Uterus (tissue), 4 donors: ENCODE data around the gene LRRC15. TPM values are rescaled to one million over a fixed set of nuclear protein-coding genes. Genes with fewer than 3 reads are reported as not detected.

ENCODE experiments used
- DNase-seq, 2 donors: peaks; one replicate each; pipeline ENCODE4 v3.0.0-alpha.2; 2019 to 2020
- H3K27ac ChIP-seq, 2 donors: fragments of 200-600 bp; sonication (generic); 1 replicate in 1 of 2; 2 replicates in 1 of 2; pipeline ENCODE4 v1.5.1; 2016 to 2018
- H3K27me3 ChIP-seq, 2 donors: fragments of 200-600 bp; sonication (generic); one replicate each; pipeline ENCODE4 v1.5.1; 2018 to 2019; ENCODE audit warnings: control low read depth in 1 of 2
- H3K36me3 ChIP-seq, 2 donors: fragments of 200-600 bp; sonication (generic); one replicate each; pipeline ENCODE4 v1.5.1; 2019; ENCODE audit warnings: control low read depth in 1 of 2
- H3K4me1 ChIP-seq, 2 donors: fragments of 200-600 bp; sonication (generic); one replicate each; pipeline ENCODE4 v1.5.1; 2018 to 2019; ENCODE audit warnings: control low read depth in 1 of 2
- H3K4me3 ChIP-seq, 2 donors: fragments of 200-600 bp; sonication (generic); 1 replicate in 1 of 2; 2 replicates in 1 of 2; pipeline ENCODE4 v1.5.1; 2018 to 2019; ENCODE audit warnings: mild to moderate bottlenecking in 1 of 2
- H3K9me3 ChIP-seq, 2 donors: fragments of 200-600 bp; sonication (generic); one replicate each; pipeline ENCODE4 v1.5.1; 2019; ENCODE audit warnings: control low read depth in 1 of 2
- CTCF ChIP-seq, 4 experiments: fragments of 200-600 bp in 2 of 4; fragments of 450-650 bp in 2 of 4; sonication (generic) in 2 of 4; IDR thresholded peaks; one replicate each; pipeline ENCODE4 v1.5.1; 2016 to 2019; ENCODE audit warnings: antibody characterized with exemption in 4 of 4, mild to moderate bottlenecking in 2 of 4, moderate library complexity in 1 of 4
- POLR2A ChIP-seq, 2 donors: fragments of 450-650 bp; IDR thresholded peaks; one replicate each; pipeline ENCODE4 v1.6.1; 2016; ENCODE audit warnings: antibody characterized with exemption in 2 of 2, mild to moderate bottlenecking in 1 of 2, moderate library complexity in 1 of 2
- intact Hi-C: fragments of 100-400 bp; cut with DNase I; formaldehyde crosslinking; loops from one replicate; pipeline ENCODE4 v1.15.1; 2023; ENCODE audit warnings: low total_unique reads
- total RNA-seq, 4 donors: library from RNA; depleted of rRNA in 3 of 4; stranded (reverse); fragments of >200 nt in 3 of 4; gene quantifications; one replicate each; pipeline versions ENCODE4 v1.1.0 to v1.2.4, GENCODE V29; 2014 to 2023
- donor health status: DM: yes; HTN: yes; CAD: no.

The LRRC15 gene
- total RNA-seq, result under 1 TPM in 2 of 4 donors, not detected in 2; under 0.01 to 0.59 TPM

GRCh38 chr3:194369522-194370279 lies at the start of gene LRRC15:
Gene LRRC15 (minus strand): TSS chr3:194369743. CDS start chr3:194361043, 8,700 bp downstream.
- no peak within 1 kb of the TSS for H3K4me3 ChIP-seq
- peaks cover 0 to 3% of the 10 kb centered on the region in 2 donors for H3K4me1 ChIP-seq
- H3K36me3 ChIP-seq, result no peaks in the 10 kb centered on the region
- no peak for DNase-seq
- TF ChIP-seq CTCF (IDR thresholded peaks at IDR 0.05) (no peak), POLR2A (IDR thresholded peaks at IDR 0.05) (no peak)
- H3K27me3 ChIP-seq, result no peaks in the 10 kb centered on the region
- intact Hi-C loops, result no loop called here
- H3K9me3 ChIP-seq, result no peaks in the 10 kb centered on the region
- no peak within 1 kb of the TSS for H3K27ac ChIP-seq

GRCh38 chr3:194418671-194419070 lies 49.1 kb upstream of the LRRC15 start:
- intact Hi-C loops, result no loop called here
- H3K27ac ChIP-seq, result no peak overlapping the region
- H3K36me3 ChIP-seq, result no peaks in the 10 kb centered on the region
- TF ChIP-seq CTCF (IDR thresholded peaks at IDR 0.05), result no peak
- no peaks in the 10 kb centered on the region for H3K27me3 ChIP-seq
- H3K9me3 ChIP-seq, result no peaks in the 10 kb centered on the region
- H3K4me1 ChIP-seq, result no peaks in the 10 kb centered on the region
- no peak overlapping the region for H3K4me3 ChIP-seq
- DNase-seq, result no peak

- H3K4me3 ChIP-seq, result no peak overlapping the region
- no peak overlapping the region for H3K27ac ChIP-seq
- intact Hi-C loops, result no loop called here
- no peaks in the 10 kb centered on the region for H3K9me3 ChIP-seq
- H3K4me1 ChIP-seq, result no peaks in the 10 kb centered on the region
- no peak for DNase-seq
- no peaks in the 10 kb centered on the region for H3K36me3 ChIP-seq
- H3K27me3 ChIP-seq, result no peaks in the 10 kb centered on the region
- no peak for TF ChIP-seq POLR2A (IDR thresholded peaks at IDR 0.05)
- no peak for TF ChIP-seq CTCF (IDR thresholded peaks at IDR 0.05)
Measured at GRCh38 chr3:194407423-194407822, 37.9 kb upstream of the LRRC15 start.

- H3K9me3 ChIP-seq, result no peaks in the 10 kb centered on the region
- no peaks in the 10 kb centered on the region for H3K27me3 ChIP-seq
Measured at GRCh38 chr3:194405766-194406165, 36.2 kb upstream of the LRRC15 start.

More at GRCh38 chr3:194405766-194406165, 36.2 kb upstream of the LRRC15 start:
- Histone ChIP-seq H3K4me1 (no peaks in the 10 kb centered on the region), H3K4me3 (no peak overlapping the region), H3K36me3 (no peaks in the 10 kb centered on the region), H3K27ac (no peak overlapping the region)
- intact Hi-C loops, result no loop called here
- TF ChIP-seq CTCF (IDR thresholded peaks at IDR 0.05), result no peak
- TF ChIP-seq POLR2A (IDR thresholded peaks at IDR 0.05), result no peak
- no peak for DNase-seq
